ENCODE results near the gene S100A11. TPM values are rescaled to one million over a fixed set of nuclear protein-coding genes. Genes with fewer than 3 reads are reported as not detected.
A peak's percentile ranks its signal among the peaks of the same experiment; 100 is the strongest.

S100A11 gene
- total RNA-seq, 1 donor from 2014 or later, result 142 TPM

DNA sequence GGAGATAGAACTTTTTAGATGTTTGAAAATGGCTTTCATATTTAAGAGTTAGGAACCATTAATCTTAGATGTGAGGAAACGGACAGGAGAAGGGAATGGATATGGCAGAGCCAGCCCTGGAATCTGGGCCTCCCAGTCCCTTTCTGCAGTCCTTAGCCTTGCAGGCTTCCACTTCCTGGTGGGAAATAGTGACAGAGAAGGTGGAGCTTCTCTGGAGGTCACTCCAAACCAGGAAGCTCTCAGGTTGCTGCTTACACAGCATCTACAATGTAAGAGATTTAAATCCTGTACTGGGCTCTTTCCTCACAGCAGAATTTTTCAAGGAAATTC is 2.5 kb downstream of the S100A11 start:
- peak overlapping the region; percentile 22 for H3K27ac Mint-ChIP-seq
- DNase-seq (ENCODE audit: low spot score, unreplicated experiment), result no peak
- peaks cover 12% of the 10 kb centered on the region for H3K36me3 Mint-ChIP-seq (ENCODE audit: insufficient read depth)
- H3K4me1 Mint-ChIP-seq (ENCODE audit: low read depth), result peaks cover 24% of the 10 kb centered on the region
- H3K4me3 Mint-ChIP-seq (ENCODE audit: low read depth), result peak overlapping the region; percentile 91
- peaks cover 3% of the 10 kb centered on the region for H3K27me3 Mint-ChIP-seq
- H3K9me3 Mint-ChIP-seq (ENCODE audit: low read depth), result no peaks in the 10 kb centered on the region
- TF ChIP-seq, protein P1, sequence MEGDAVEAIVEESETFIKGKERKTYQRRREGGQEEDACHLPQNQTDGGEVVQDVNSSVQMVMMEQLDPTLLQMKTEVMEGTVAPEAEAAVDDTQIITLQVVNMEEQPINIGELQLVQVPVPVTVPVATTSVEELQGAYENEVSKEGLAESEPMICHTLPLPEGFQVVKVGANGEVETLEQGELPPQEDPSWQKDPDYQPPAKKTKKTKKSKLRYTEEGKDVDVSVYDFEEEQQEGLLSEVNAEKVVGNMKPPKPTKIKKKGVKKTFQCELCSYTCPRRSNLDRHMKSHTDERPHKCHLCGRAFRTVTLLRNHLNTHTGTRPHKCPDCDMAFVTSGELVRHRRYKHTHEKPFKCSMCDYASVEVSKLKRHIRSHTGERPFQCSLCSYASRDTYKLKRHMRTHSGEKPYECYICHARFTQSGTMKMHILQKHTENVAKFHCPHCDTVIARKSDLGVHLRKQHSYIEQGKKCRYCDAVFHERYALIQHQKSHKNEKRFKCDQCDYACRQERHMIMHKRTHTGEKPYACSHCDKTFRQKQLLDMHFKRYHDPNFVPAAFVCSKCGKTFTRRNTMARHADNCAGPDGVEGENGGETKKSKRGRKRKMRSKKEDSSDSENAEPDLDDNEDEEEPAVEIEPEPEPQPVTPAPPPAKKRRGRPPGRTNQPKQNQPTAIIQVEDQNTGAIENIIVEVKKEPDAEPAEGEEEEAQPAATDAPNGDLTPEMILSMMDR (IDR thresholded peaks at IDR 0.05; ENCODE audit: unreplicated experiment), result no peak

DNA sequence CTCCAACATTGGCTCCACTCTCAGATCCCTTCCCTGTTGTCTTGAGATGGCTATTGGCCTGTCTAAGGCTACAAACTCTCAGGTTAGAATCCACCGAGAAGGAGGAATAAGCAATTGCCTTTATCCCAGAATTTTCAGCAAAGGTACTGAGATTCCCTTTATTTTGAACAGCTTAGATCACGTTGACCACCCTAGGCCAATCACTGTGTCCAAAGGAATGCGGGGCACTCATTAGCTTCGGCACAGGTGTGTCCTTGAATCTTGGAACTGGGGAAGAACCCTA is 6.9 kb downstream of the S100A11 start:
- Mint-ChIP-seq H3K9me3 (ENCODE audit: low read depth) (no peaks in the 10 kb centered on the region), H3K4me3 (ENCODE audit: low read depth) (no peak overlapping the region), H3K36me3 (ENCODE audit: insufficient read depth) (peaks cover 12% of the 10 kb centered on the region), H3K27me3 (no peaks in the 10 kb centered on the region), H3K27ac (no peak overlapping the region), H3K4me1 (ENCODE audit: low read depth) (peaks cover 9% of the 10 kb centered on the region)
- TF ChIP-seq, protein P1 (IDR thresholded peaks at IDR 0.05; ENCODE audit: unreplicated experiment), result no peak
- DNase-seq (ENCODE audit: low spot score, unreplicated experiment), result no peak

DNA sequence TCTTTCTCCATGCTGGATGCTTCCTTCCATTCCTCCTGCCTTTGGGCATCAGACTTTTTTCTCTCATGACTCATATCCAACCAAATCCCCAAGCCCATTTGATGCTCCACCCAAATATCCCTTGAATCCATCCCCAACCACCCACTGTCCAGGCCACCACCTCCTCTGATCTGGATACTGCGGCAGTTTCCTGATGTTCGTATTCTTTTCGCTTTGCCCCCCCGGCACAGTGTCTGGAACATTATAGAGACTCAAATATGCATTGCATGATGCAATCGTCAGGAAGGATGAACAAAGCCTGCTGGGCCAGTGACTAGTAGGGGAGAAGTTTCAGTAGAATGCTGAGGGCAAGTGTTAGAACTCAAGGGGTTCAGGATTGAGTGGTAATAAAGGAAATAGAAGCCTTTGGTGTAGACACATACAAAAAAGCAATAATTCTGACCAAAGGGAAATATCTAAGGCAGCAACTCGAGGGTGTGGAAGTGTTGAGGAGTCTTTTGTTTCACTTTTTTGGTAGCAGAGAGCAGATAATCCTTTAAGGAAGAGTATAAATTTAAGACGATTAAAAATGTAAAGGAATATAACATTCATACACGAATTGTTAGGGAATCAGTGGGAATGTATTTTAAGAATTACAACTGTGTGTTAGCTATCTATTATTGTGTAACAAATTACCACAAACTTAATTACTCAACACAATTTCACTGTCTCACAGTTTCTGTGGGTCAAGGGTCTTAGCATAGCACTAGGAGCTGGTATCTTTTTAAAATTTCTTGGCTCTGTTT is 7.5 kb downstream of the S100A11 start:
- Mint-ChIP-seq H3K9me3 (ENCODE audit: low read depth) (no peaks in the 10 kb centered on the region), H3K4me1 (ENCODE audit: low read depth) (peaks cover 10% of the 10 kb centered on the region), H3K27me3 (no peaks in the 10 kb centered on the region), H3K4me3 (ENCODE audit: low read depth) (no peak overlapping the region), H3K27ac (peak overlapping the region; percentile 39), H3K36me3 (ENCODE audit: insufficient read depth) (peaks cover 12% of the 10 kb centered on the region)
- TF ChIP-seq, protein P1 (IDR thresholded peaks at IDR 0.05; ENCODE audit: unreplicated experiment), result no peak
- no peak for DNase-seq (ENCODE audit: low spot score, unreplicated experiment)

DNA sequence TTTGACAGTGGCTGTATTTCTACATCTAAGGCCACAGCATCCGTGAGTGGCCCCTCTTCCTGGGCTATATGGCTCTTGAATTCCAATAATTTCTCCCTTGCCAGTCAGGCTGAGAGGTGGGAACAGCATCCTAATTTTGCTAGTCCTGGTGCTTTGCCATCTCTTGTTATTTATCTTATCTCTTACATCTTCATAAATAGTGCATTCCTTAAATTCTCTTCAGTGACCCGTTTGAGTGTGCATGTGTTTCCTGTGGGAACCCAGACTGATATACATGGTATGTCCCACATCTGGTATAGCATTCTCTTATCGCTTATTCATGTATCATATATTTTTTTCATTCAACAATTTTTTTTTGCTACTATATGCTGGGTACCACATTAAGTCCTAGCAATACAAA is 9.9 kb downstream of the S100A11 start:
- no peaks in the 10 kb centered on the region for H3K27me3 Mint-ChIP-seq
- no peak overlapping the region for H3K4me3 Mint-ChIP-seq (ENCODE audit: low read depth)
- TF ChIP-seq, protein P1 (IDR thresholded peaks at IDR 0.05; ENCODE audit: unreplicated experiment), result no peak
- no peak for DNase-seq (ENCODE audit: low spot score, unreplicated experiment)
- no peak overlapping the region for H3K27ac Mint-ChIP-seq
- H3K9me3 Mint-ChIP-seq (ENCODE audit: low read depth), result no peaks in the 10 kb centered on the region
- peaks cover 7% of the 10 kb centered on the region for H3K36me3 Mint-ChIP-seq (ENCODE audit: insufficient read depth)
- H3K4me1 Mint-ChIP-seq (ENCODE audit: low read depth), result peaks cover 19% of the 10 kb centered on the region

DNA sequence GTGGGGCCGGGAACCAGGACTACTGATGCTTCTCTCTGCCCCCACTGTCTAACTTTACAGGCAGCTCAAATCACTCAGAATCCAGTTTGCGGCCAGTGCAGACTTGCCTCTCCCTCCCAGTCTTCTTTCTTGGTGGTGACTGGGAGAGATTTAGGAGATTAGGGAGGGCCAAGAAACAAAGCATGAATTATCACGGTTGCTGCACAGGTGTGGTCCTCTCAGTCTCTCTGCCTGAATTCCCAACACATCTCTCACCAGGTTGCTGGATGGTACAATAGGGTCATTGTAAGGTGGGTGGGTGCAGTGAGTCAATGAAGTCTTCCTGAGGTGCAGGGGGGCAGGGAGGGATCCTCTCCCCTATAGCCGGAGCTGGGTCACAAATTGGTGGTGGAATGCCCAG is 12.6 kb downstream of the S100A11 start:
- no peaks in the 10 kb centered on the region for H3K36me3 Mint-ChIP-seq (ENCODE audit: insufficient read depth)
- H3K4me1 Mint-ChIP-seq (ENCODE audit: low read depth), result peaks cover 18% of the 10 kb centered on the region
- H3K27me3 Mint-ChIP-seq, result no peaks in the 10 kb centered on the region
- peak overlapping the region; percentile 38 for H3K27ac Mint-ChIP-seq
- TF ChIP-seq, protein P1 (IDR thresholded peaks at IDR 0.05; ENCODE audit: unreplicated experiment), result no peak
- no peaks in the 10 kb centered on the region for H3K9me3 Mint-ChIP-seq (ENCODE audit: low read depth)
- no peak overlapping the region for H3K4me3 Mint-ChIP-seq (ENCODE audit: low read depth)
- DNase-seq (ENCODE audit: low spot score, unreplicated experiment), result no peak
